HL-60 (cell line): ENCODE data around the gene IARS1.
A peak's percentile ranks its signal among the peaks of the same experiment; 100 is the strongest.

Experiments
- DNase-seq, 2 experiments: peaks; one replicate each; pipeline ENCODE4 v3.0.0-alpha.2; 2010 to 2020; ENCODE audit warnings: low read depth in 1 of 2, low spot score in 1 of 2
- H3K27ac ChIP-seq: fragments of 250-450 bp; sonication (Bioruptor Pico); replicated peaks from 2 replicates; pipeline ENCODE4 v1.5.1; 2020; ENCODE audit warnings: mild to moderate bottlenecking, moderate library complexity
- H3K27me3 ChIP-seq: fragments of 250-450 bp; sonication (Bioruptor Pico); 2 replicates; pipeline ENCODE4 v1.5.1; 2021; ENCODE audit warnings: mild to moderate bottlenecking, moderate library complexity; ENCODE audit not compliant: insufficient read depth, poor library complexity, severe bottlenecking
- H3K4me3 ChIP-seq: replicated peaks from 2 replicates; pipeline ENCODE4 v1.5.1; 2011; ENCODE audit warnings: mild to moderate bottlenecking, control low read depth, low read length; ENCODE audit not compliant: insufficient read depth
- CTCF ChIP-seq: IDR thresholded peaks from one replicate; pipeline ENCODE4 v1.5.1; 2011; ENCODE audit warnings: low read length, control low read depth, inconsistent platforms; ENCODE audit not compliant: insufficient read depth
- GABPA ChIP-seq: IDR thresholded peaks from 2 replicates; pipeline ENCODE4 v1.6.1; 2012; ENCODE audit warnings: low read depth
- POLR2AphosphoS5 ChIP-seq: IDR thresholded peaks from 2 replicates; pipeline ENCODE4 v1.6.1; 2012; ENCODE audit warnings: low read depth
- REST ChIP-seq: IDR thresholded peaks from 2 replicates; pipeline ENCODE4 v1.6.1; 2012; ENCODE audit warnings: low read depth; ENCODE audit not compliant: insufficient replicate concordance
- SPI1 ChIP-seq: IDR thresholded peaks from 2 replicates; pipeline ENCODE4 v1.6.1; 2012; ENCODE audit warnings: low read depth, mild to moderate bottlenecking, borderline replicate concordance

The IARS1 gene

GRCh38 chr9:92324889-92325268 lies 31.4 kb upstream of the IARS1 start:
- Histone ChIP-seq H3K4me3 (peak overlapping the region; percentile 84), H3K27me3 (no peaks in the 10 kb centered on the region), H3K27ac (peak overlapping the region; percentile 100)
- TF ChIP-seq POLR2AphosphoS5 (no peak), GABPA (no peak), SPI1 (no peak), CTCF (no peak), REST (no peak)
- DNase-seq, result no peak

GRCh38 chr9:92324431-92324830 lies 30.9 kb upstream of the IARS1 start:
- no peaks in the 10 kb centered on the region for H3K27me3 ChIP-seq
- peak overlapping the region; percentile 84 for H3K4me3 ChIP-seq
- TF ChIP-seq CTCF (no peak), REST (no peak), SPI1 (no peak), POLR2AphosphoS5 (no peak), GABPA (no peak)
- H3K27ac ChIP-seq, result peak overlapping the region; percentile 100
- peak in 1 of 2 experiments; percentile 24 for DNase-seq

- DNase-seq, result no peak
- Histone ChIP-seq H3K27me3 (no peaks in the 10 kb centered on the region), H3K27ac (no peak overlapping the region), H3K4me3 (no peak overlapping the region)
- TF ChIP-seq REST, result no peak
- no peak for TF ChIP-seq GABPA
- TF ChIP-seq SPI1, result no peak
- no peak for TF ChIP-seq POLR2AphosphoS5
- no peak for TF ChIP-seq CTCF
These were observed 22.0 kb upstream of the IARS1 start for GRCh38 chr9:92315456-92315855.
